DND-41 (cell line): ENCODE data around the gene GYPA.
"Not testable (repeated sequence)": the region's sequence is repeated elsewhere in the genome, so short reads cannot be mapped to it uniquely, and the experiment has no call there.

ENCODE experiments used
- ATAC-seq: fragments of 200-7000 bp; cut with Tn5 transposase; 3 replicates; pipeline ENCODE4 v1.9.1; 2021; ENCODE audit warnings: low read depth; ENCODE audit not compliant: insufficient read depth
- DNase-seq: peaks from one replicate; pipeline ENCODE4 v3.0.0-alpha.2; 2020
- H2AFZ ChIP-seq: 2 replicates; pipeline ENCODE4 v1.6.0; 2012; ENCODE audit warnings: low read depth, low read length
- H3K27ac ChIP-seq: 2 replicates; pipeline ENCODE4 v1.5.1; 2012; ENCODE audit warnings: low read length, inconsistent platforms
- H3K27me3 ChIP-seq: fragments of 200-600 bp; sonication (generic); 2 replicates; pipeline ENCODE4 v1.6.0; 2012; ENCODE audit warnings: low read length, mild to moderate bottlenecking, inconsistent platforms; ENCODE audit not compliant: insufficient read depth, poor library complexity
- H3K36me3 ChIP-seq: 2 replicates; pipeline ENCODE4 v1.5.1; 2012; ENCODE audit warnings: low read length, inconsistent platforms; ENCODE audit not compliant: insufficient read depth
- H3K4me1 ChIP-seq: 2 replicates; pipeline ENCODE4 v1.5.1; 2012; ENCODE audit warnings: mild to moderate bottlenecking, low read length; ENCODE audit not compliant: insufficient read depth
- H3K4me2 ChIP-seq: 2 replicates; pipeline ENCODE4 v1.6.0; 2012; ENCODE audit warnings: mild to moderate bottlenecking, moderate library complexity, low read length, inconsistent platforms; ENCODE audit not compliant: insufficient read depth
- H3K4me3 ChIP-seq, 2 experiments: fragments of 200-600 bp in 1 of 2; shearing (Covaris generic) in 1 of 2; 2 replicates each; pipeline ENCODE4 v1.5.1; 2012 to 2016; ENCODE audit warnings: inconsistent platforms in 2 of 2, low read length in 2 of 2, mild to moderate bottlenecking in 2 of 2, low read depth in 1 of 2, moderate library complexity in 1 of 2
- H3K79me2 ChIP-seq: 2 replicates; pipeline ENCODE4 v1.6.0; 2012; ENCODE audit warnings: low read length, inconsistent platforms; ENCODE audit not compliant: insufficient read depth
- H3K9ac ChIP-seq: 2 replicates; pipeline ENCODE4 v1.6.0; 2012; ENCODE audit warnings: low read depth, mild to moderate bottlenecking, inconsistent platforms, low read length, moderate library complexity
- H3K9me3 ChIP-seq: 2 replicates; pipeline ENCODE4 v1.5.1; 2012; ENCODE audit warnings: low read length, moderate library complexity, mild to moderate bottlenecking, inconsistent platforms; ENCODE audit not compliant: insufficient read depth, severe bottlenecking
- H4K20me1 ChIP-seq: 2 replicates; pipeline ENCODE4 v1.6.0; 2012; ENCODE audit warnings: low read length; ENCODE audit not compliant: insufficient read depth
- EZH2 ChIP-seq: IDR thresholded peaks from 3 replicates; pipeline ENCODE4 v1.6.1; 2012; ENCODE audit warnings: borderline replicate concordance, low read depth, mild to moderate bottlenecking, moderate library complexity, low read length, inconsistent platforms; ENCODE audit not compliant: severe bottlenecking
- TF ChIP-seq, protein P1 (sequence below): IDR thresholded peaks from 2 replicates; pipeline ENCODE4 v1.5.1; 2012; ENCODE audit warnings: borderline replicate concordance, low read length, moderate library complexity, mild to moderate bottlenecking; ENCODE audit not compliant: poor library complexity, severe bottlenecking; ENCODE audit errors: extremely low read depth

GYPA gene

GRCh38 chr4:144090744-144091143 is 49.8 kb downstream of the GYPA start:
- Histone ChIP-seq H3K9me3 (no peaks in the 10 kb centered on the region), H3K79me2 (no peaks in the 10 kb centered on the region), H3K9ac (no peak overlapping the region), H3K27ac (no peak overlapping the region), H3K27me3 (no peaks in the 10 kb centered on the region), H2AFZ (no peak overlapping the region), H3K4me3 (no peak overlapping the region), H3K4me2 (no peak overlapping the region), H3K36me3 (no peaks in the 10 kb centered on the region), H4K20me1 (no peaks in the 10 kb centered on the region), H3K4me1 (no peaks in the 10 kb centered on the region)
- DNase-seq: no peak
- no peak for ATAC-seq
- TF ChIP-seq, protein P1, sequence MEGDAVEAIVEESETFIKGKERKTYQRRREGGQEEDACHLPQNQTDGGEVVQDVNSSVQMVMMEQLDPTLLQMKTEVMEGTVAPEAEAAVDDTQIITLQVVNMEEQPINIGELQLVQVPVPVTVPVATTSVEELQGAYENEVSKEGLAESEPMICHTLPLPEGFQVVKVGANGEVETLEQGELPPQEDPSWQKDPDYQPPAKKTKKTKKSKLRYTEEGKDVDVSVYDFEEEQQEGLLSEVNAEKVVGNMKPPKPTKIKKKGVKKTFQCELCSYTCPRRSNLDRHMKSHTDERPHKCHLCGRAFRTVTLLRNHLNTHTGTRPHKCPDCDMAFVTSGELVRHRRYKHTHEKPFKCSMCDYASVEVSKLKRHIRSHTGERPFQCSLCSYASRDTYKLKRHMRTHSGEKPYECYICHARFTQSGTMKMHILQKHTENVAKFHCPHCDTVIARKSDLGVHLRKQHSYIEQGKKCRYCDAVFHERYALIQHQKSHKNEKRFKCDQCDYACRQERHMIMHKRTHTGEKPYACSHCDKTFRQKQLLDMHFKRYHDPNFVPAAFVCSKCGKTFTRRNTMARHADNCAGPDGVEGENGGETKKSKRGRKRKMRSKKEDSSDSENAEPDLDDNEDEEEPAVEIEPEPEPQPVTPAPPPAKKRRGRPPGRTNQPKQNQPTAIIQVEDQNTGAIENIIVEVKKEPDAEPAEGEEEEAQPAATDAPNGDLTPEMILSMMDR: no peak
- TF ChIP-seq EZH2: no peak

DNA sequence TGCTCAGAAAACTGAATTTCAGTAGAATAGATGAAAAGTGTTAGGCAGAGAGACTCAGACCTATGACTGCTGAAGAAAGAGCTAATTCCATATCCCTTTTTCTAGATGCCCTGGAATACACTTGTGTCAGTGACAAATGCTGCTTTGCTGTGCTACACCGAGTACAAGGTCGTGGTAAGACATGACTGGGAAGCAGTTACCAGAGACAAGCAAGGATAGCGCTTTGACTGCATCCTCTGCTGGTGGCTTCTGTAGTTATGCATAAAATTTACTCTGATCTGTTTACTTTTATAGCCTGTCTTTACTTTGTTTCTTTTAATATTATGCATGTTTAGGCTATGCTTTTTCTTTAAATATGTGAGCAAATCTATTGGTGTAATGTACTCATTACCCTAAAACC is 58.5 kb downstream of the GYPA start:
- H2AFZ ChIP-seq, ATAC-seq, H3K9me3 ChIP-seq, H4K20me1 ChIP-seq, H3K4me2 ChIP-seq, H3K4me1 ChIP-seq, H3K9ac ChIP-seq, DNase-seq, H3K27me3 ChIP-seq, H3K36me3 ChIP-seq, H3K27ac ChIP-seq, H3K4me3 ChIP-seq, H3K79me2 ChIP-seq: not testable (repeated sequence)

GRCh38 chr4:144080135-144080534 is 60.4 kb downstream of the GYPA start:
- H3K9ac ChIP-seq, H3K9me3 ChIP-seq, H3K4me2 ChIP-seq, H4K20me1 ChIP-seq, H3K36me3 ChIP-seq, H3K4me3 ChIP-seq, H3K27me3 ChIP-seq, ATAC-seq, H2AFZ ChIP-seq, H3K79me2 ChIP-seq, H3K27ac ChIP-seq, H3K4me1 ChIP-seq, DNase-seq: not testable (repeated sequence)

- DNase-seq (peak; percentile 10), ATAC-seq (peak; percentile 80)
- not testable (repeated sequence) for H3K79me2 ChIP-seq, H3K36me3 ChIP-seq, H4K20me1 ChIP-seq, H3K4me3 ChIP-seq, H3K9ac ChIP-seq, H3K4me1 ChIP-seq, H3K9me3 ChIP-seq, H3K27me3 ChIP-seq, H3K4me2 ChIP-seq, H2AFZ ChIP-seq, H3K27ac ChIP-seq
These were observed 61.8 kb downstream of the GYPA start for GRCh38 chr4:144078746-144079145.

DNA sequence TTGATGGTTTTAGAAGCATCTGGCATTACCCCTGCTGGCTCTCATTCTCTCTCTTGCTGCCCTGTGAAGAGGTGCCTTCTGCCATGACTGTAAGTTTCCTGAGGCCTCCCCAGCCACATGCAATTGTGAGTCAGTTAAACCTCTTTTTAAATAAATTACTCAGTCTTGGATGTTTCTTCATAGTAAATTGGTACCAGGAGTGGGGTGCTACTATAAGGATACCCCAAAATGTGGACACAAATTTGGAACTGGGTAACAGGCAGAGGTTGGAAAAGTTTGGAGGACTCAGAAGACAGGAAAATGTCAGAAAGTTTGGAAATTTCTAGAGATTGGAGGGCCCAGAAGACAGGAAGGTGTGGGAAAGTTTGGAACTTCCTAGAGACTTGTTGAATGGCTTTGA is 79.0 kb downstream of the GYPA start:
- H3K36me3 ChIP-seq, H3K4me1 ChIP-seq, H3K9me3 ChIP-seq, DNase-seq, H3K9ac ChIP-seq, H2AFZ ChIP-seq, ATAC-seq, H3K27ac ChIP-seq, H3K27me3 ChIP-seq, H3K79me2 ChIP-seq, H3K4me3 ChIP-seq, H4K20me1 ChIP-seq, H3K4me2 ChIP-seq: not testable (repeated sequence)

- not testable (repeated sequence) for H3K4me2 ChIP-seq, DNase-seq
These were observed 80.2 kb downstream of the GYPA start for GRCh38 chr4:144060234-144060859.

More at GRCh38 chr4:144060234-144060859, 80.2 kb downstream of the GYPA start:
- H3K79me2 ChIP-seq, H4K20me1 ChIP-seq, H3K27me3 ChIP-seq, H3K9ac ChIP-seq, H3K9me3 ChIP-seq, H2AFZ ChIP-seq, H3K4me1 ChIP-seq, H3K27ac ChIP-seq, ATAC-seq, H3K4me3 ChIP-seq, H3K36me3 ChIP-seq: not testable (repeated sequence)
